NCI-H2171 treated with DMSO at 0.1 percent for 48 hours (cell line): ENCODE measurements around the gene CHODL.
A peak's percentile ranks its signal among the peaks of the same experiment; 100 is the strongest.

ENCODE experiments used
- DNase-seq: peaks from one replicate; lab custom pipeline; 2025; lab: John Stamatoyannopoulos, UW

CHODL gene, protein sequence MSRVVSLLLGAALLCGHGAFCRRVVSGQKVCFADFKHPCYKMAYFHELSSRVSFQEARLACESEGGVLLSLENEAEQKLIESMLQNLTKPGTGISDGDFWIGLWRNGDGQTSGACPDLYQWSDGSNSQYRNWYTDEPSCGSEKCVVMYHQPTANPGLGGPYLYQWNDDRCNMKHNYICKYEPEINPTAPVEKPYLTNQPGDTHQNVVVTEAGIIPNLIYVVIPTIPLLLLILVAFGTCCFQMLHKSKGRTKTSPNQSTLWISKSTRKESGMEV

DNA sequence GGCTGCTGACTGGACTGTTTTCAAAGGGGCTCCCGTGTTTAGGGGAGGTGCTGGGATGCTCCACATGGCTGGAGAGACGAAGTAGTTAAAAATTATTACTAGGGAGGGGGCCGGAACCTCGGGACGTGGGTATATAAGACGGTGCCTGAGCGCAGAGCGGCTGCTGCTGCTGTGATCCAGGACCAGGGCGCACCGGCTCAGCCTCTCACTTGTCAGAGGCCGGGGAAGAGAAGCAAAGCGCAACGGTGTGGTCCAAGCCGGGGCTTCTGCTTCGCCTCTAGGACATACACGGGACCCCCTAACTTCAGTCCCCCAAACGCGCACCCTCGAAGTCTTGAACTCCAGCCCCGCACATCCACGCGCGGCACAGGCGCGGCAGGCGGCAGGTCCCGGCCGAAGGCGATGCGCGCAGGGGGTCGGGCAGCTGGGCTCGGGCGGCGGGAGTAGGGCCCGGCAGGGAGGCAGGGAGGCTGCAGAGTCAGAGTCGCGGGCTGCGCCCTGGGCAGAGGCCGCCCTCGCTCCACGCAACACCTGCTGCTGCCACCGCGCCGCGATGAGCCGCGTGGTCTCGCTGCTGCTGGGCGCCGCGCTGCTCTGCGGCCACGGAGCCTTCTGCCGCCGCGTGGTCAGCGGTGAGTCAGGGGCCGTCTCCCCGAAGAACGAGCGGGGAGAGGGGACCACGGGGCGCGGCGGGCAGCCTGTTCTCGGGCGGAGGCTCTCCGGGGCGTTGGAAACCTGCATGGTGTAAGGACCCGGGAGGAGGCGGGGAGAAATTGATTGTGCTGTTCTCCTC, at the start of gene CHODL:
TSS of gene CHODL (plus strand) at position 163 of the 793 bp plus-strand sequence. CDS start at position 554, 391 bp downstream.
- no peak for DNase-seq

DNA sequence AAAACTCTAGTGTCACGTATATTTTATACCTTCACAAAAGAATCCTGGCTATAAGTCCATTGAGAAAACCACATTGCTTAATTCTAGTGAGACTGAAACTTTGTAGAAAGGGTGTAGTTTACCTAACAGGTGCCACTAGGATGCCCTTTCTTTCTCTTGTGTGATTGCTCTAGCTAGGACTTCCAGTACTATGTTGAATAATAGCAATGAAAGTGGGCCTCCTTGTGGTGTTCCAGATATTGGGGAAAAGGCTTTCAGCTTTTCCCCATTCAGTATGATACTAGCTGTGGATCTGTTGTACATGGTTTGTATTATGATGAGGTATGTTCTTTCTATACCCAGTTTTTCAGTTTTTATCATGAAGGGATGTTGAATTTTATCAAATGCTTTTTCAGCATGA, 39.7 kb upstream of the CHODL start:
- no peak for DNase-seq

DNA sequence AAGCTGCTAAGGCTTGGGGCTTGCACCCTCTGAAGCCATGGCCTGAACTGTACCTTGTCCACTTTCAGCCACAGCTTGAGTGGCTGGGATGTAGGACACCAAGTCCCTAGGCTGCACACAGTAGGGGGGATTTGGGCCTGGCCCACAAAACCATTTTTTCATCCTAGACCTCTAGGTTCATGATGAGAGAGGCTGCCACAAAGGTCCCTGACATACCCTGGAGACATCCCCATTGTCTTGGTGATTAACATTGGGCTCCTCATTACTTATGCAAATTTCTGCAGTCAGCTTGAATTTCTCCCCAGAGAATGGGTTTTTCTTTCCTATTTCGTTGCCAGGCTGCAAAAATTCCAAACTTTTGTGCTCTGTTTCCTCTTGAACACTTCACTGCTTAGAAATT, 26.3 kb upstream of the CHODL start:
- no peak for DNase-seq

DNA sequence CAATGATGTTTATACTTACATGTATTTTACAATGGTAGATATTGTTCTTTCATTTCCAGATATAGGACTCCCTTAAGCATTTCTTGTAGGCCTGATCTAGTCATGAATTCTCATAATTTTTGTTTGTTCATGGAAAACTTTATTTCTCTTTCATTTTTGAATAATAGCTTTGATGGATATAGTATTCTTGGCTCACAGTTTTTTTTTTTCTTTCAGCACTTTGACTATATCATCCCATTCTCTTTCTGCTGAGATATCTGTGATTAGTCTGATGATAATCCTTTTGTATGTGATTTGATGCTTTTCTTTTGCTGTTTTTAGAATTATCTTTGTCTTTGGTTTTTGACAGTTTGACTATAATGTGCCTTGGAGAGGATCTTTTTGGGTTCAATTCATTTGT, 24.1 kb upstream of the CHODL start:
- DNase-seq = no peak

DNA sequence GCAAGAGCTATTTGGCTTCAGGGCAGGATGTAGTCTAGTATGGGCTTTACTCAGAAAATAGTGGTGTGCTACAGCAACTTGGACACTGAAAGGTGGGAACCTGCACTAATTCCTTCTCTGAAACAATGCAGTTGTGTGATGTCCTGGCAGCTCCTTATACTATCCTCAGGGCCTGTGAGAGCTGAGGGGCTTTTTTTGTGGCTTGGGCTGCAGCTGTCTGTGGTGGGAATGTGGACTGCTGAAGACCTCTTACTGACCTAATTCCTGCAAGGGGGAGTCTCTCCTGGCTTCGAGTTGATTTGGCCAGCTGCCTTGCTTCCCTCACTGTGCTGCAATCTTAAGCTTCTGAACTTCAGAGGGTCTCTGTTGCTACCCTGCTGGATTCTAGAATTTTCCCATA, 22.3 kb upstream of the CHODL start:
- no peak for DNase-seq

DNA sequence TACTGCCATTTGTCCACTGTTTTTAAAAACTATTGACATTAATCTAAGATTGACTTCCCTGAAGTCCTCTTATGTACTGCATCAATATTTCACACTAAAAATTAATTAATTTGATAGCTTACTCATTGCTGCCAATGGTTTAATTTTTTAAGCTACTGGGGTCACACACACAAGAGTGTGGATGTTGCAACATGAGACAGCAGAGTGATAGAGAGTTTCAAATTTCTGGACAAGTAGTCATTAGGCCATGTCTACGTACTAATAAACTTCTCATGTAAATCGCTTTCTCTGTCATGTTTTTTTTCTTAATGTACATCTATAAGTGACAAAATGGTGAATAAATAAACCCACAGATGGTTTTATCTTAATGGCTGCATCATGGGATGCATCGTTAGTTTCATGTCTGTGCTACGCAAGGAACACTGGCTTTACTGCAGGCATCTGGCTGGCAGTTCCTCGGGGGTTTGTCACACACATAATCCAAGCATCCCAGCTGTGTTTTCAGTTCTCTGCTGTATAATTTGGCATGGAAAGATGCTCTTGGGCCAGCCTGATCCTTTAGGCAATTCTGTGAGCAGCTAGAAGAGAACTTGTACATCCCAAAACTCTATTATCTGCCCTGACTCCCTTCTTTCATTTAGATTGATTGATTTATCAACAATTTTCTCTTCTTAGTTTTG, 16.4 kb upstream of the CHODL start:
- DNase-seq = peak; percentile 85

DNA sequence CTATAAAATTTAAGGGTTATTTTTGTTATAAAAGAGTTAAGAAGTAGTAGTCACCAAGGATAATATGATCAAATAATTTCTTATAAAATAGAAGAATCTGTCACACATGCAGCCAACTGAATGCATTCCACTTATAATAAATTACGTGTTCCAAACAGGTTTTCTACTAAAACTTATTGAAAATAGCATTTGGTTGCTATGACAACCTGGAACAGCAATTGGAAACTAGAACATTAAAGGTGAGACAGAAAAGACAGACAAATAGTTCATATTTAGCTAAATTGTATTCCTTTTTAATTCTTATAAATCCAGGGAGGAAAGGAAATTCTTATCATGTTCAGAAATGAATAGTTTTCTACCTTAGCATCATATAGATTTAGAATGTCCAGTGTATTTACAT, 9.1 kb upstream of the CHODL start:
- no peak for DNase-seq

DNA sequence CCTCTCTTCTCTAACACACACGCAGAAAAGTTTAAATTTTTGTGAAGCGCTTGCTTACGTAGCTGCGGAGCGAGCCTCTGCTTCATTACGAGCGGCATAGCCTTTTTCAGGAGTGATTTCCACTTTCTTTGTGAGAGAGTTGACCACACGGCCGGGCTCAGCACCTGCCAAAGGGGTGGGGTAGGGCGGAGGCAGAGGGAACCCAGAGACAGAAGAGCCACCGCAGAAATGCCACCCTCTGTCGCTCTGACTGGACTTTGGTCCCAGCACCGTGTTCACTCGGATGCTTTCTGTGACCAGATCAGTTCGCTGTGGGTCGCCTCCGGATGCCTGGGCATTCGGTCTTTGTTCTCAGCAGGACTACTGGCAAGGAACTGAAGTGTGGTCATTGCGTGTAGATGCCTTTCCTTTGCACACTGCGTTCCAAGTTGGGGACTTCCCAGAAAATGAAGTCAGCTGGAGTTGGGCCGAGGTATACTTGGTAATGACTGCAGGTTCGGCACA, 883 bp downstream of the CHODL start:
- DNase-seq = peak; percentile 37

DNA sequence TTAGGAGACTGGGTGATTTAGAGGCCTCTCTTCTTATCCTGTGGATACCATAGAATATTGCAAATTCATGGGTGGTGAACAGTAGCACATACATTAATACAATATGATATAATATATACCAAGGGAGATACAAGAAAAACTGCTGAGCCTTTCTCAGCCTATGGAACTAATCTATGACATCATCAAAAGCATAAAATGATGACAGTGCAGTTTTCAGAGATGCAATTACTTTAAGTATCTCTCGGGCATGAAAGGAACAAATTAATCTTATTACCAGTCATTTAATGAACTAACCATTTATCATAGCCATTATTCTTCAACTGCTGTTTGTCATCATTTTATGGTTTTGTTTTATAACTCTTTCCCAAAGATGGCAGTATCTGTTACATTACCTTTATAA, 3.5 kb downstream of the CHODL start:
- DNase-seq = no peak

DNA sequence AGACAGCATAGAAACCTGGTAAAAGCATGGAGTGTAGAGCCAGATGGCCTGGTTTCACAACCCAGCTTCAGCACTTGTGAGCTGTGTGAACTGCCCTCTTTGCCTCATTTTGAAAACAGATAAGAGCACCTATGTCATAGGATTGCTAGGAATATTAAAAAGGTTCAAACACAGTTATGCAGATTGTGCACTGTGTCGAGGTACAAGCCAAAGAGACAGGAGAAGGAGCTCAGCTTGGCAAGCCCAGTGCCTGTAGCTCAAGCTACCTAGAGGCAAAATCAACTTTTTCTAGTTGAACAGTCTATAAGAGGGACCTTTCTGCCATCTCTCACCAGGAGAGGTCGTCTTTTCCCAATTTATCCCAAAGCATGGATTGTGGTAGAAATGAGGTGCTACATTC, 5.0 kb downstream of the CHODL start:
- DNase-seq = peak; percentile 80

DNA sequence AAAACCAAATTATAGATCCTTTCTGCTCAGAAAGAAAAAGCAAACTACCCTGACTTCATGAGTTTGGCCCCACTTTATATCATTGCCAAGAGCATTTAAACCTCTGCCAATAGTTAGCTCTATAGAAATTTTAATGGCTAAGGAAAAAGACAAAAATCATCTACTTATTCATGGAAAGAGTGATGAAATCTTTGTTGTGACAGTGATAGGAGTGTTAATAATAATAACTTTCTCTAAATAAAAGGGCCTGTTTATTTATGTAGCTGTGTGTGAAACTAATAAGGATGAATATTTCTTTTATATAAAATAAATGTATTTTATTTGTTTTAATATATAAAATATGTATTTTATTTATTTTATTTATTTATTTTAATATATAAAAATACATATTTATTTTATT, 6.4 kb downstream of the CHODL start:
- DNase-seq = no peak

DNA sequence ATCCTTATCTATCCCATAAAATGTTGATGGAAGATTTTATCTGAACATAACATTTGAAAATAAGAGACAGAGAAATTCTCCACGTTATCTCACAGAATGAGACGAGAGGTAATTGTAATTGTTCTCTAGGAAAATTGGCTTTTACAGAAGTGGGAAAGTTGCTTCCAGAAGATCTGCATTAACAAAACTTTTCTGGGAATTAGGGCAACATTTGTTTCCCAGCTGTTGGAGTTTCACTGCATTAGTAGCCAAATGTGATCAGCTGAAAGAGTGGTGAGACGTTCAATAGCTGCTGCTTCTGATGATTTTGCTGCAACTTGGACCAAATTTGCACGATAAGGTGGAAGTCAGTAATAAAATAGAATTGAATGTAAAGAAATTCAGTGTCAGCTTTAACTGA, 7.6 kb downstream of the CHODL start:
- DNase-seq = no peak

DNA sequence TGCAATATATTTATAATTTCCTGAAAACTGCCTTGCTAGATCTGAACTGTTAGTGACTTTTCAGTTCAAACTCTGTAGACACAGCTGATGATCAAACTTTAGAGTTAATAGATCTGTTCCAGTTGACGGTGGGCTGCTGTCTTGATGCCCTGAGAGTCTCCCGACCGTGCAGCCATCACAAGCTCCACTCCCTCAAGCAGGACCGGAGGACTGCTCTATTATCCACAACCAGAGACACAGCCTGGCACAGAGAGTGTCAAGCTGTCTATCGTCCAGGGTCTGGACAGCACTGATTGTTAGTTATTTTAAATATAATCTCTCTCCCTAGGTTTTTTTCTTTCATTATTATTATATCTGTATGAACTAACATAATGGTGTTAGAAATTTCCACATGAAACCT, 8.0 kb downstream of the CHODL start:
- no peak for DNase-seq

DNA sequence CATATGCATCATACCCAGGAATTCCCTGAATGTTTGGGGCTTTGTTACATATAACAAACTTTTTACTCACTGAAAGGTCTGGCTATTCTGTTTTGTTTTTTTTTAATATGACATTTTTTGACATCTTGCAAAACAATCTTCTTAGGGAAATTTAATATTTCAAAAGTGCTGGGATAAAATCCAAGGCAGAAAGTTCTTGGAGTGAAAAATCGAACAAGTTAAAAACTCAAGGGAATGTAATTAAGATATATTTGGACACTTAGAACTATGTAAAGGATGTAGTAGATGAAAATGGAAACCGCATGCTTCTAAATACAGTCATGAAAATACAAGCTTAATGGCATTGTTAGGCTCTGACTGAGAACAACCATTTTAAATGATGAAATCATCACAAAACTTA, 8.6 kb downstream of the CHODL start:
- DNase-seq = no peak

DNA sequence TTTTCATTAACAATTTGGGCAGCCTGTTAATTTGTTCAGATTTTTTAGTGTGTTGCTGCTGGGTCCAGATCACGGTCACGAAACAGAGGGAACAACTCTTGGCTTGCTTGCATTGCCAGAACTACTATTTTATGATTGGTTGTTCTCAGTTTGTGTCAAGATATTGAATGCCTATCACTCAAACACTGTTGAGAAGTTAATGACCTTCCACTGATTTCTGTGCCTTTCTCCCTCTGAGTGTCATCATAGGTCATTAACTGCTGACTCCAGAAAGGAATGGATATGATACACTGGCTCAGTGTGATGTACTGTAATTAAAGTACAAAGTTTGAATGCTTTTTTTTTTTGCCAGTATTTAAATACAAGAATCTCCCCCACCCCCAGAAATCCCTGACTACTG, 9.2 kb downstream of the CHODL start:
- no peak for DNase-seq

DNA sequence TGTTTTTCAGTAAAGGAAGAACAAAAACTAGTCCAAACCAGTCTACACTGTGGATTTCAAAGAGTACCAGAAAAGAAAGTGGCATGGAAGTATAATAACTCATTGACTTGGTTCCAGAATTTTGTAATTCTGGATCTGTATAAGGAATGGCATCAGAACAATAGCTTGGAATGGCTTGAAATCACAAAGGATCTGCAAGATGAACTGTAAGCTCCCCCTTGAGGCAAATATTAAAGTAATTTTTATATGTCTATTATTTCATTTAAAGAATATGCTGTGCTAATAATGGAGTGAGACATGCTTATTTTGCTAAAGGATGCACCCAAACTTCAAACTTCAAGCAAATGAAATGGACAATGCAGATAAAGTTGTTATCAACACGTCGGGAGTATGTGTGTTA, 21.3 kb downstream of the CHODL start:
- DNase-seq = no peak

DNA sequence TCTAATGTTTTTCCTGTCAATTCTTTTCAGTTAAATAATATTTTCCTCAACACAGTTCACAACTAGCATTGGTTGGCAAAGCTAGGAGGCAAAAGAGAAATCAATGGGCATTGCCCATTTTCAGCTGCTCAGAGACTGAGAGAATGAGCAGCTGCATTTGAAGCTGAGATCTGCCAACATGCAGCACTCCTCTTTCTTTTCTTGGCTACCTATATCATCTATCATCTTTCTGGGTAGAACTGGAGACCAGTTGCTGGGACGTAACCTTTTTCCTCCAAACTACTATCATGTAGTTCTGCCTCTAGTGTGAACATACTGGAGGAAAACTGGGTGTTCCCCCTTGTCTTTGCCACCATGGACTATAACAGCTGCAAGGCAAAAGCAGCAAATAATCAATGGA, 22.9 kb downstream of the CHODL start:
- no peak for DNase-seq

DNA sequence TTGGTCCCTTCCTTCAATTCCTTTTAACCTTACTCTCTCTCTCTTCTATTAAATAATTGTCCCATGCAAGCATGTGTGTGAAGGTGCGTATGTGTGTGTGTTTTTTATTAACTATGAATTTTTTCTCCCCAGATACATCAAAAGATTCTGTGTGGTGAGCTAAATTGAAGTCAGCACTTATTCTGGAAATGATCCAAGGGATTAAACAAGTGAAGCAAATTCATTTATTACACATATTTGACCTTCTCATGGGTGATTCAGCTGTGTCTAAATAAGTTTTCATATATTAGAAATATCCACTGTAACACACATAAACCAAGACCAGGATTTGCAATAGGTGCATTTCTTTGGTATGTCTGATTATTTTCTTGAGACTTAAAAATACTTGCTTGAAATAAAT, 24.3 kb downstream of the CHODL start:
- DNase-seq = no peak

DNA sequence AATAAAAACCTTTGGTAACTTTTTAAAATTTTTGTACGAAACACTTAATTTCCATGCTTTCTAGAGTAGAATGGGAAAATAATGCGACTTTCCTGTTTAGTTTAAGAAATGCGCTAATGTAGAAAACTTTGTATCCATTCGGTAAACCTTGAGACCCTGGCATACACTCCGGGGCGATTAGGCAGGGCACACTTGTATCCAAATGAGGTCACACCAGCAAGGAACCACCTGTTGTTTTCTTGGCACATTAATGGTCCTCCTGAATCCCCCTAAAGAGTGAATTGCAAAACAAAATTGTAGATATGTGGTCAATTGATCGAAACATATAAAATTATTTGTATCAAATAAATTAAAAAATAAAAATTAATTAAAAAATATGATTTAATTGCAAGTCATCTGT, 25.2 kb downstream of the CHODL start:
- no peak for DNase-seq

DNA sequence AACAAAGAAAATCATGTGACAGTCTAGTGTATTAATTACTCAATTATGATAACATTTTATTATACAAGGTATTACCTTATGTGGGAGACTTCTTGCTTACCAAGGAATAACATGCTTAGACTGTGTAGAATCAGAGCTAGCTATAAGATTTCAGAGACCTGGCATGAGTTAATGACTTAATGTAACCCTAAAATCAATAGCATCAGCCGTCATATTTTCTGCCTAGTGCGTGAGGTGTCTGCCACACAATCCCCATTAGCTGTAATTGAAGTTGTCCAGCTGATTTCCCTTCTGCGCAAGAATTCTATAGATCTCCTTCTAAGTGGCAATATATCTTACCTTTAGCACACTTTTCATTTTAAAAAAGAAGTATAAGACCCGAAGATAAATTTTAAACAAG, 28.8 kb downstream of the CHODL start:
- no peak for DNase-seq

DNA sequence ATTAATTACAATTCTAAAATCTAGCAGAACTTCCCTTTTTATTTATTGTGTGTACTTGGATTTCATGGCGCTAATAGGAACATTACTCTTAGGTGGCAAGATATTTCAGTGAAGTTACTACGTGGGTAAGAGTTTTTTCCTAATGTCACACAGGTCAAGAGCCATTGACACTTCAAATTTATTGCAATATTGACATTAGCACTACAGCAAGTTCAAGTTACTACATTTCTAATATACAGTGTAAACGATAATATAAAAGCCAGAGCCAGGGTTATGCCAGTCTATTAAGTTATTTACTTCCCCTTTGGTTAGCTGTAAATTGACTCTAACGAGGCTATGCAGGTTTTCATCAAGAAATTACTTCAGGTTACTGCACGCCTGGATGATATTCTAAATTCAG, 29.7 kb downstream of the CHODL start:
- no peak for DNase-seq

DNA sequence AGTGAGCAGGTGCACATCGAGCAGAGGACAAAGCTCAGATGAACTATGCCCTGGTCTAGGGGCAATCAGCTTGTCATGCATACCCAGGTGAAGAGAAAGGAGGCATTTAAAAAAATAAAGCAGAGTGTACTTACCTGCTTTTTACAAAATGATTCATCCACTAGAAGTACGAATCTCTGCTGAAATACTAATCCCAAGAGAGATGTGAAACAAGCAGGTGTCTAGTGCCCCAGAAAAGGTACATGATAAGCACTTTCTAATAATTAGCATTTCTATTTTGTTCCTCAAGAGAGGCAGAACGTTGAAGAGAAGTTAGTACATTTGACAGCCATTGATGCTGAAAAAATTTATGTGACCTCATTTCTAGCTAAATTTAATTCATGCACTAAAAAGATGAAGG, 31.1 kb downstream of the CHODL start:
- DNase-seq = no peak

DNA sequence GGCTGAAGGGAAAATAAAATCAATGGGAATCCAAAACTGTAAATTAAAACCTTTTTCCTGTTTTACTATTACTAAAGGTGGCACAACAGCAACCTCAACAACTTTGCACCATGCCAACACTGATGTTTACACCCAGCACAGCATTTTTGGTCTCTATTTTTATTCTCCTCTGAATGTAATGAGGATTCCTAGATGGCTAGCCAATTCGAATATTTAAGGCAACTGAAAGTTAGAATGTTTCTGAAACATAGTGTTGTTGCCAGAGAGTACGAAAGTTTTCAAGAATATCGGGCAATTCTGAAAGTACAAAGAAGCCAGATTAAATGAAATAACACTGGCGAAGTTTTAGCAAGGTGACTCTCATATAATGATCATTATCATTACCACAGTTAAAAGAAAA, 40.7 kb downstream of the CHODL start:
- DNase-seq = no peak
